ENCODE measurements around the gene ALDH1A3. TPM values are rescaled to one million over a fixed set of nuclear protein-coding genes. Genes with fewer than 3 reads are reported as not detected.

ALDH1A3 gene
- total and polyA plus RNA-seq, 2 experiments from 2014 or later = 4.0 to 19.8 TPM

DNA sequence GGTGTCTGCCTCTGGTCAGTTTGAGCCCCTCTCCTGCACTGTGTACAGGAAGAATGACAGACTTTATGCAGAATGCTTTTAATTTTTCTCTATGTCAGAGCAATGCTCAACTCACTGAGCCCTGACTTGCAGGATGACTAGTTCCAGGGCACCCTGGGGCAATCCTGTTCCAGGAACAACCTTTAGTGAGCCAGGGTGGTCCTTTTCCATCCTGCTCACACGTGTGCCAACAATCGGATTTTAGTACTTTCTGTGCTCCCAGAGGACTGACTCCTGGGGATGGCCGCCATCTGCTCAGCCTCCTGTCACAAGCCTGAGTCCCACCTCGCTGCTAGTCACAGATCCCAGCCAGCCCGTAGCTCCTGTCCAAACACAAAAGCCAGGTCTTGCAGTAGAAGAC lies 48.2 kb upstream of the ALDH1A3 start (continued):
- no peak for TF ChIP-seq ZNF462 (CRISPR knock-in tag; IDR thresholded peaks at IDR 0.05)
- TF ChIP-seq, protein P1, sequence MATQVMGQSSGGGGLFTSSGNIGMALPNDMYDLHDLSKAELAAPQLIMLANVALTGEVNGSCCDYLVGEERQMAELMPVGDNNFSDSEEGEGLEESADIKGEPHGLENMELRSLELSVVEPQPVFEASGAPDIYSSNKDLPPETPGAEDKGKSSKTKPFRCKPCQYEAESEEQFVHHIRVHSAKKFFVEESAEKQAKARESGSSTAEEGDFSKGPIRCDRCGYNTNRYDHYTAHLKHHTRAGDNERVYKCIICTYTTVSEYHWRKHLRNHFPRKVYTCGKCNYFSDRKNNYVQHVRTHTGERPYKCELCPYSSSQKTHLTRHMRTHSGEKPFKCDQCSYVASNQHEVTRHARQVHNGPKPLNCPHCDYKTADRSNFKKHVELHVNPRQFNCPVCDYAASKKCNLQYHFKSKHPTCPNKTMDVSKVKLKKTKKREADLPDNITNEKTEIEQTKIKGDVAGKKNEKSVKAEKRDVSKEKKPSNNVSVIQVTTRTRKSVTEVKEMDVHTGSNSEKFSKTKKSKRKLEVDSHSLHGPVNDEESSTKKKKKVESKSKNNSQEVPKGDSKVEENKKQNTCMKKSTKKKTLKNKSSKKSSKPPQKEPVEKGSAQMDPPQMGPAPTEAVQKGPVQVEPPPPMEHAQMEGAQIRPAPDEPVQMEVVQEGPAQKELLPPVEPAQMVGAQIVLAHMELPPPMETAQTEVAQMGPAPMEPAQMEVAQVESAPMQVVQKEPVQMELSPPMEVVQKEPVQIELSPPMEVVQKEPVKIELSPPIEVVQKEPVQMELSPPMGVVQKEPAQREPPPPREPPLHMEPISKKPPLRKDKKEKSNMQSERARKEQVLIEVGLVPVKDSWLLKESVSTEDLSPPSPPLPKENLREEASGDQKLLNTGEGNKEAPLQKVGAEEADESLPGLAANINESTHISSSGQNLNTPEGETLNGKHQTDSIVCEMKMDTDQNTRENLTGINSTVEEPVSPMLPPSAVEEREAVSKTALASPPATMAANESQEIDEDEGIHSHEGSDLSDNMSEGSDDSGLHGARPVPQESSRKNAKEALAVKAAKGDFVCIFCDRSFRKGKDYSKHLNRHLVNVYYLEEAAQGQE (IDR thresholded peaks at IDR 0.05; ENCODE audit: unreplicated experiment) = no peak

DNA sequence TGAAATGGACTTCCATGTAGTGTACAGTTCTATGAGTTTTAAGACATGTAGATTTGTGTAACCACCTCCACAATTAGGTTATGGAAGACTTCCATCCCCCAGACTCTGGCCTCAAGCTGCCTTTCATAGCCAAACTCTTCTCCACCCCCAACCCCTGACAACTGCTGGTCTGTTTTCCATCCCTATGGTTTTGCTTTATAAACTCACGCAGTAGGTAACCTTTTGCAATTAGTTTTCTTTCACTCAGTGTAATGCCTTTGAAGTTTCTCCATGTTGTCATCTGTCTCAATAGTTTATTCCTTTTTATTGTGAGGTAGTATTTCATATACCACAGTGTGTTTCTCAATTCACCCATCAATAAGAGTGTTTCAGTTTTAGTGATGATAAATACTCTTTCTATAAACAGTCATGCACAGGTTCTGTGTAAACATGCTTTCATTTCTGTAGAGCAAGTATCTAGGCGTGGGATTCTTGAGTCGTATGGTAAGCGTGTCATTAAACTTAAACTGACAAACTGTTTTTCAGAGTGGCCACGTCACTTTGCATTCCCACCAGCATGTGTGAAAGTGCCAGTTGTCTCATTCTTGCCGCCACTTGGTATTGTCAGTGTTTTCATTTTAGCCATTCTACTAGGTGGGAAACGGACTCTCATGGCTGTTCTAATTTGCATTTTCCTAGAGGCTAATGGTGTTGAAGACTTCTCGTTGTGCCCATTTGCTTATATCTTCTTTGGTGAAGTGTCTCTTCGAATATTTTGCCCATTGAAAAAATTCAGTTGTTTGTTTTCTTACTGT lies 47.3 kb upstream of the ALDH1A3 start:
- H3K27me3 ChIP-seq (ENCODE audit: insufficient read depth) = no peaks in the 10 kb centered on the region
- TF ChIP-seq ZNF114 (CRISPR knock-in tag; IDR thresholded peaks at IDR 0.05) (no peak), NANOG (IDR thresholded peaks at IDR 0.05; ENCODE audit: borderline replicate concordance) (no peak), ETS1 (IDR thresholded peaks at IDR 0.05) (no peak), EZH2 (IDR thresholded peaks at IDR 0.05; ENCODE audit: low read depth, unreplicated experiment) (no peak), ZNF331 (CRISPR knock-in tag; IDR thresholded peaks at IDR 0.05; ENCODE audit: low read depth) (no peak), JUNB (IDR thresholded peaks at IDR 0.05; ENCODE audit: unreplicated experiment) (no peak), EZH2phosphoT487 (IDR thresholded peaks at IDR 0.05; ENCODE audit: unreplicated experiment) (no peak)
- TF ChIP-seq, protein P1 (IDR thresholded peaks at IDR 0.05; ENCODE audit: unreplicated experiment) = no peak

More for the DNA sequence above, 47.3 kb upstream of the ALDH1A3 start:
- H3K36me3 Mint-ChIP-seq (ENCODE audit: low read depth) = no peaks in the 10 kb centered on the region
- no peak for DNase-seq (ENCODE audit: low spot score)
- Histone ChIP-seq H3K79me2 (replicated peaks; ENCODE audit: insufficient read depth) (no peaks in the 10 kb centered on the region), H3K4me3 (no peak overlapping the region), H3F3A (replicated peaks; ENCODE audit: low read depth) (no peaks in the 10 kb centered on the region), H2AFZ (no peak overlapping the region), H3K36me3 (ENCODE audit: insufficient read depth) (no peaks in the 10 kb centered on the region; the same call in 1 of the 2 replicates), H3K4me1 (ENCODE audit: insufficient read depth) (no peaks in the 10 kb centered on the region), H4K20me1 (replicated peaks; ENCODE audit: insufficient read depth) (no peaks in the 10 kb centered on the region), H3K9me2 (ENCODE audit: insufficient read depth) (no peaks in the 10 kb centered on the region), H3K27ac (ENCODE audit: low read depth) (no peak overlapping the region), H3K4me2 (no peak overlapping the region)
- H3K4me3 Mint-ChIP-seq = no peak overlapping the region
- no peak overlapping the region for H3K27ac Mint-ChIP-seq
- peaks cover 4% of the 10 kb centered on the region for H3K9me3 Mint-ChIP-seq
- H3K27me3 Mint-ChIP-seq (ENCODE audit: insufficient read depth, low read depth, poor library complexity) = peaks cover 2% of the 10 kb centered on the region
- H3K4me1 Mint-ChIP-seq = no peaks in the 10 kb centered on the region
- no peak for ATAC-seq
